ENCODE measurements around the gene SPDYC. TPM values are rescaled to one million over a fixed set of nuclear protein-coding genes. Genes with fewer than 3 reads are reported as not detected.

Gene SPDYC
- total RNA-seq, 1 donor from 2014 or later = not detected

DNA sequence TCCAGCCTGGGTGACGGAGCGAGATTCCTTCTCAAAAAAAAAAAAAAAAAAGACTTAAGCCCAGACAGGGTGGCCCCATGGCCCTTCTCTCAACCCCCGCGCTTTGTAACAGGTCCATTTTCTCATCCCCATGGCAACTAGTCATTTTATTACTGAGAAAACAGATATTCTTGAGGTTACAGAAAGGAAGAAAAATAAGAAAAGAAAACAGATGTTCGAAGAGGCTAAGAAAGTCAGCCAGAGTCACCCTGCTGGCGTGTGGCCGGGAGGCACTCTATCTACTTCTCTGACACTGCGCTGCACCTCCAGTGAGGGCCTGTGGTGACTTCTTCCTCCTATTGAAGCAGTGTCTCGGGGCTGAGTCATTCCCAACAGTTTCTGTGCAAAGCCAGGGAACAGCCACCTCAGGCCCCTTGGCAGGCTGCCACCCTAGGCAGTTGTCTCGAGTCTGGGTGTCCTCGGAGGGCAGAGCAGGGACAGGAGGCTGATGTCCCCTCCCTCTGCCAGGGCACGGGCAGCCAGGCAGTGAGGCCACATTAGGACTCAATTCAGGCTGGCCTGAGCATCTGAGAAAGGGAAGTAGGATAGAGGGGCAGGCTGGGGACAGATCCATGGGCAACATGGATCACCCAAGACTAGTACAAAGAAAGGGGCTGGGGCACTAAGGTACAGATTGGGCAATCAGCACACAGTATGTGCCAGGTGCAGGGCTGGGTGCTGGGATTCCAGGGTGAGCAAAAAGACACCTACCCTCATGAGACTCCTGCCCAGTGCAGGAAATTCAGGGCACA, 19.3 kb upstream of the SPDYC start:
- peak; percentile 90 to 96 for DNase-seq (ENCODE audit: low spot score in 2 of 2)
- H3K4me3 ChIP-seq = peak overlapping the region in 1 of 2 donors; percentile 19
- intact Hi-C loops (cut with DNase I) = loop anchor here (2.0 kb wide), 1 partner anchor 16 kb away; the partner anchor contains the start of gene SYVN1
- H3K4me1 ChIP-seq = peaks cover 0 to 11% of the 10 kb centered on the region in 2 donors
- no peaks in the 10 kb centered on the region for H3K27me3 ChIP-seq
- H3K9me3 ChIP-seq = no peaks in the 10 kb centered on the region
- H3K27ac ChIP-seq = peak overlapping the region; percentile 68 to 73
- no peaks in the 10 kb centered on the region for H3K36me3 ChIP-seq
- TF ChIP-seq, protein P1, sequence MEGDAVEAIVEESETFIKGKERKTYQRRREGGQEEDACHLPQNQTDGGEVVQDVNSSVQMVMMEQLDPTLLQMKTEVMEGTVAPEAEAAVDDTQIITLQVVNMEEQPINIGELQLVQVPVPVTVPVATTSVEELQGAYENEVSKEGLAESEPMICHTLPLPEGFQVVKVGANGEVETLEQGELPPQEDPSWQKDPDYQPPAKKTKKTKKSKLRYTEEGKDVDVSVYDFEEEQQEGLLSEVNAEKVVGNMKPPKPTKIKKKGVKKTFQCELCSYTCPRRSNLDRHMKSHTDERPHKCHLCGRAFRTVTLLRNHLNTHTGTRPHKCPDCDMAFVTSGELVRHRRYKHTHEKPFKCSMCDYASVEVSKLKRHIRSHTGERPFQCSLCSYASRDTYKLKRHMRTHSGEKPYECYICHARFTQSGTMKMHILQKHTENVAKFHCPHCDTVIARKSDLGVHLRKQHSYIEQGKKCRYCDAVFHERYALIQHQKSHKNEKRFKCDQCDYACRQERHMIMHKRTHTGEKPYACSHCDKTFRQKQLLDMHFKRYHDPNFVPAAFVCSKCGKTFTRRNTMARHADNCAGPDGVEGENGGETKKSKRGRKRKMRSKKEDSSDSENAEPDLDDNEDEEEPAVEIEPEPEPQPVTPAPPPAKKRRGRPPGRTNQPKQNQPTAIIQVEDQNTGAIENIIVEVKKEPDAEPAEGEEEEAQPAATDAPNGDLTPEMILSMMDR (IDR thresholded peaks at IDR 0.05) = no peak

DNA sequence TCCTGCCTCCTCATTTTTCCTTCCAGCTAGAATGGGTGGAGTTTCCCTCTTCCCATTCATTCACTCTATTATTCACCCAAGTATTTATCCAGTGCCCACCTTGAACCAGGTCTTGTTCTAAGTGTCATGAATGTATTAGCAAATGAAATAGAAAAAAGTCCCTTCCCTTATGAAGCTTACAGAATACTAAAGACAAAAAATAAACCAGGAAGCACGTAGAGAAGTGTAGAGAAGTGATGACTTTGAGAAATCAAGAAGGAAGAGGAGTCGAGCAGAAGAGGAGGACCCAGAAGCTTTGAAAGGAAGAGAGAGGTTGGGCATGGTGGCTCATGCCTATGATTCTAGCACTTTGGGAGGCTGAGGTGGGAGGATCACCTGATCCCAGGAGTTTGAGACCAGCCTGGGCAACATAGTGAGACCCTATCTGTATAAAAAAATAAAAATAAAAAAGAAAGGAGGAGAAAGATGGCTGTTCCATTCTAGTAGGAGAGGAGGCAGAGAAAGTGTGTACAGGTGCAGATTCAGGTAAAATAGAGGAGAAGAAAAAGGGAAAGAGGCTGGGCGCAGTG, 18.6 kb upstream of the SPDYC start:
- Histone ChIP-seq H3K4me3 (no peak overlapping the region), H3K36me3 (no peaks in the 10 kb centered on the region), H3K27me3 (no peaks in the 10 kb centered on the region), H3K4me1 (peaks cover 0 to 11% of the 10 kb centered on the region in 2 donors), H3K9me3 (no peaks in the 10 kb centered on the region), H3K27ac (peak overlapping the region; percentile 68 to 73)
- intact Hi-C loops (cut with DNase I) = loop anchor here (2.0 kb wide), 1 partner anchor 17 kb away; the partner anchor contains the start of gene SYVN1
- TF ChIP-seq, protein P1 (IDR thresholded peaks at IDR 0.05) = no peak
- peak in 1 of 2 donors; percentile 40 for DNase-seq (ENCODE audit: low spot score in 2 of 2)

DNA sequence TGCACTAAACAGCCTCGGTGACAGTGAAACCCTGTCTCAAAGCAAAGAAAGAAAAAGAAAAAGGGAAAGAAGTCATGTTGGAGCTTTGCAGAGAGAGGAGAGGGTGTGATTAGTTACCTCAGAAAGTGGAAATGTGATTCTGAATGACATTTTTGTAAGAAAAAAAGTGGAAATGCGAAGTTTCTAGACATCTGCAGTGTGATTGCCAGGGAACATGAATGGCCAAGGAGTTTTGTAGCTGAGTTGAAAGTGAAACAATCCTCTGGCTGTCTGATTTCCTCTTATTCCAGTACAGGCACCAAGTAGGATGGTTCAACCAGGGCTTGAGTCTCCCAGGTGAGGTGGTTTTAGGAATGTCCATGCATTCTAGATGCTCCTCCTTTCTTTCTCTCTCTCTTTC, 17.9 kb upstream of the SPDYC start:
- Histone ChIP-seq H3K4me1 (peaks cover 0 to 11% of the 10 kb centered on the region in 2 donors), H3K27me3 (no peaks in the 10 kb centered on the region), H3K27ac (peak overlapping the region in 1 of 2 donors; percentile 6), H3K36me3 (no peaks in the 10 kb centered on the region), H3K4me3 (no peak overlapping the region), H3K9me3 (no peaks in the 10 kb centered on the region)
- intact Hi-C loops (cut with DNase I) = no loop called here
- TF ChIP-seq, protein P1 (IDR thresholded peaks at IDR 0.05) = no peak
- no peak for DNase-seq (ENCODE audit: low spot score in 2 of 2)

DNA sequence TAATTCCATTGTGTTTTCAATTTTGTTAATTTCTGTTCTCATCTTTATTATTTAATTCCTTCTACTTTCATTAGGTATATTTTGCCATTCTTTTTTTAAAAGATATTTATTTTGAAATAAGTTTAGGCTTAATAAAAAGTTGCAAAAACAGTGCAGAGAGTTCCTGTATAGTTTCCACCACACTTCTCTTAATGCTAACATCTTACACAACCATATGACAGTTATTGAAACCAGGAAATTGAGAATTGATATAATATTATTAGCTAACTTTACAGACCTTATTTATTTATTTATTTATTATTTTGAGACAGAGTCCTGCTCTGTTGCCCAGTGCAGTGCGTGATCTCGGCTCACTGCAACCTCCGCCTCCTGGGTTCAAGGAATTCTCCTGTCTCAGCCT, 13.8 kb upstream of the SPDYC start:
- Histone ChIP-seq H3K36me3 (no peaks in the 10 kb centered on the region), H3K4me1 (no peaks in the 10 kb centered on the region), H3K4me3 (no peak overlapping the region), H3K27me3 (no peaks in the 10 kb centered on the region), H3K27ac (no peak overlapping the region), H3K9me3 (no peaks in the 10 kb centered on the region)
- DNase-seq (ENCODE audit: low spot score in 2 of 2) = no peak
- intact Hi-C loops (cut with DNase I) = no loop called here
- TF ChIP-seq, protein P1 (IDR thresholded peaks at IDR 0.05) = no peak

DNA sequence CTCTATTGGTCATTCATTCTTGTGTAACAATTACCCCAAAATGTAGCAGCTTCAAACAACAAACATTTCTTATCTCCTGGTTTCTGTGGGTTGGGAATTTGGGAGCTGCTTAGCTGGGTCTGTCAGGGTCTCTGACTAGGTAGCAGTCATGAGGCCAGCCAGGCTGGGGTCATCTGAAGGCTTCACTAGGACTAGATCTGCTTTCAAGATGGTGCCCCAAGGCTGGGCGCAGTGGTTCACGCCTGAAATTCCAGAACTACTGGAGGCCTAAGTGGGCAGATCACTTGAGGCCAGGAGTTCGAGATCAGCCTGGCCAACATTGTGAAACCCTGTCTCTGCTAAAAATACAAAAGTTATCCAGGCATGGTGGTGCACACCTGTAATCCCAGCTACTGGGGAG, 13.1 kb upstream of the SPDYC start:
- intact Hi-C loops (cut with DNase I) = no loop called here
- no peak overlapping the region for H3K27ac ChIP-seq
- peak in 1 of 2 donors; percentile 57 for DNase-seq (ENCODE audit: low spot score in 2 of 2)
- TF ChIP-seq, protein P1 (IDR thresholded peaks at IDR 0.05) = no peak
- H3K4me1 ChIP-seq = no peaks in the 10 kb centered on the region
- H3K4me3 ChIP-seq = no peak overlapping the region
- H3K36me3 ChIP-seq = no peaks in the 10 kb centered on the region
- H3K9me3 ChIP-seq = no peaks in the 10 kb centered on the region
- no peaks in the 10 kb centered on the region for H3K27me3 ChIP-seq
